Endothelial cell (in vitro differentiated cells): ENCODE results near the gene SNX1. TPM values are rescaled to one million over a fixed set of nuclear protein-coding genes. Genes with fewer than 3 reads are reported as not detected.

Source experiments
- DNase-seq: peaks from one replicate; pipeline ENCODE4 v3.0.0; 2021; ENCODE audit warnings: low spot score
- H3K27ac Mint-ChIP-seq: one replicate; pipeline ENCODE4 v1.8.0; 2021; ENCODE audit warnings: mixed read lengths, inconsistent platforms; ENCODE audit not compliant: unreplicated experiment
- H3K27me3 Mint-ChIP-seq: one replicate; pipeline ENCODE4 v1.8.0; 2021; ENCODE audit warnings: mild to moderate bottlenecking, moderate library complexity, mixed read lengths, inconsistent platforms; ENCODE audit not compliant: unreplicated experiment
- H3K36me3 Mint-ChIP-seq: one replicate; pipeline ENCODE4 v1.8.0; 2021; ENCODE audit warnings: mild to moderate bottlenecking, low read depth, mixed read lengths, inconsistent platforms; ENCODE audit not compliant: unreplicated experiment
- H3K4me1 Mint-ChIP-seq: one replicate; pipeline ENCODE4 v1.8.0; 2021; ENCODE audit warnings: mild to moderate bottlenecking, mixed read lengths, inconsistent platforms; ENCODE audit not compliant: unreplicated experiment
- H3K4me3 Mint-ChIP-seq: one replicate; pipeline ENCODE4 v1.8.0; 2021; ENCODE audit warnings: mild to moderate bottlenecking, mixed read lengths, inconsistent platforms; ENCODE audit not compliant: unreplicated experiment
- H3K9me3 Mint-ChIP-seq: one replicate; pipeline ENCODE4 v1.8.0; 2021; ENCODE audit warnings: mixed read lengths, inconsistent platforms; ENCODE audit not compliant: unreplicated experiment
- total RNA-seq: library from RNA; stranded (reverse); fragmentation: NEBNext Ultra II Directional; extraction: Animal tissue kit (Norgen Biotek cat#: 25700); gene quantifications from one replicate; pipeline ENCODE4 v1.2.1, GENCODE V29; 2021; ENCODE audit not compliant: unreplicated experiment
- TF ChIP-seq, protein P1 (sequence below): fragments of 200-600 bp; sonication (generic); IDR thresholded peaks from one replicate; pipeline ENCODE4 v1.5.0; 2021; ENCODE audit warnings: antibody characterized with exemption; ENCODE audit not compliant: unreplicated experiment

The SNX1 gene
- total RNA-seq, 1 donor from 2014 or later: 128 TPM

DNA sequence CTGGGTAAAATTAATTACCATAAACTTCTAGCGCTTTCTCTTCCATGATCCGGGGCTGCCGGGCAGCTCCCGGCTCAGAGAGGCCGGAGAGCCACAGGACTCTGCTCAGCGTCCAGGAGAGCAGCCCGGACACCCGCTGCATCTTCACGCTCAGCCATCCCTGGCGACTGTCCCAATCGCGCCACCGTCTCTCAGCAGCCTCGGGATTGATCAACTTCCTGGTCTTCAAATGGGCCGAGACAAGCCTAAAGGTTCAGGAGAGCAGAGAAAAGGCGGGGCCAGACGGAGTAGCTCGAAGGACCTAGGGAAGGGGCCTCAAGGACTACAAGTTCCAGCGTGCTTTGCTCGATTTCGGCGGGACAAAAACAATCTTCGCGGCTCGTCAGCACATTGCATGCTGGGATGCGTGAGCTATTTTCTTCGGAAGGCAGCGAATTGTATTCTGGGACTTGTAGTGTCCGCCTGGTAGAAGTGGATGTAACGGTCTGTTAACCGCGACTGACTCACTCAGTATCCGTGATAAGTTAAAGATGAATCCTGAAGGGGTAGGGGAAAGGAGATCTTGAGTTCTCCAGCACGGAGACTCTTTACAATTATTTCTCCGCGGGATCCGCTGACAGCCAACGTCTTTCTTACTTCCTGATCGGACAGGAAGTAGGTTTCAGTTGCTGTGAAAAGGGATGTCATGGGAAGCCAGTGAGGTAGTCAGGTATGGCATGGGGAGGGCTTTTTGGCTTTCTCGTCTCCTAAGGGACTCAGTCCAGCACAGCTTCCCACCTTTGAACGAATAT is 2.0 kb upstream of the SNX1 start, which contains the start of gene CIAO2A:
CIAO2A (minus strand) TSS at position 212 of the 791 bp plus-strand sequence; CDS start at position 142, 70 bp downstream.
- no peaks in the 10 kb centered on the region for H3K36me3 Mint-ChIP-seq
- DNase-seq: peak; percentile 89
- H3K27me3 Mint-ChIP-seq: peaks cover 6% of the 10 kb centered on the region
- peaks cover 60% of the 10 kb centered on the region for H3K4me1 Mint-ChIP-seq
- H3K27ac Mint-ChIP-seq: peak within 1 kb of the TSS; percentile 99
- H3K9me3 Mint-ChIP-seq: no peaks in the 10 kb centered on the region
- H3K4me3 Mint-ChIP-seq: peak within 1 kb of the TSS; percentile 99
- TF ChIP-seq, protein P1, sequence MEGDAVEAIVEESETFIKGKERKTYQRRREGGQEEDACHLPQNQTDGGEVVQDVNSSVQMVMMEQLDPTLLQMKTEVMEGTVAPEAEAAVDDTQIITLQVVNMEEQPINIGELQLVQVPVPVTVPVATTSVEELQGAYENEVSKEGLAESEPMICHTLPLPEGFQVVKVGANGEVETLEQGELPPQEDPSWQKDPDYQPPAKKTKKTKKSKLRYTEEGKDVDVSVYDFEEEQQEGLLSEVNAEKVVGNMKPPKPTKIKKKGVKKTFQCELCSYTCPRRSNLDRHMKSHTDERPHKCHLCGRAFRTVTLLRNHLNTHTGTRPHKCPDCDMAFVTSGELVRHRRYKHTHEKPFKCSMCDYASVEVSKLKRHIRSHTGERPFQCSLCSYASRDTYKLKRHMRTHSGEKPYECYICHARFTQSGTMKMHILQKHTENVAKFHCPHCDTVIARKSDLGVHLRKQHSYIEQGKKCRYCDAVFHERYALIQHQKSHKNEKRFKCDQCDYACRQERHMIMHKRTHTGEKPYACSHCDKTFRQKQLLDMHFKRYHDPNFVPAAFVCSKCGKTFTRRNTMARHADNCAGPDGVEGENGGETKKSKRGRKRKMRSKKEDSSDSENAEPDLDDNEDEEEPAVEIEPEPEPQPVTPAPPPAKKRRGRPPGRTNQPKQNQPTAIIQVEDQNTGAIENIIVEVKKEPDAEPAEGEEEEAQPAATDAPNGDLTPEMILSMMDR: no peak

DNA sequence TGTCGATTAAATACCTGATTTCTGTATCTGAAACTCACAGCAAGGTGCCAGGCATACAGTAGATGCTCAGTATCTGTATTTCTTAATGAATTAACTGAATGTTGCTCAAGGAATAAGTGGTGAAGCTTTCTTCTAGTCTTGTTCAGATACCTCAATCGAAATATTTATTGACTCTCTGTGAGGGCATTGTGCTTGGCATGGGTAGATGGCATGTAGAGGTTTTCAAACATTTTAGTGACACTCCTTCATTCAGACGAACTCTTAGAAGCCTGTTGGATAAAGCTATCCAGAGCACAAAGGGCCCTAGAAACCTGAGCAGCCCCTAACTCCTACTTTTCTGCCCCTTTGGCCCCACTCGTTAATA is 369 bp upstream of the SNX1 start:
- Mint-ChIP-seq H3K27me3 (peaks cover 4% of the 10 kb centered on the region), H3K4me3 (peak overlapping the region; percentile 99), H3K9me3 (no peaks in the 10 kb centered on the region), H3K4me1 (peaks cover 56% of the 10 kb centered on the region), H3K27ac (peak overlapping the region; percentile 78), H3K36me3 (no peaks in the 10 kb centered on the region)
- TF ChIP-seq, protein P1: no peak
- no peak for DNase-seq

DNA sequence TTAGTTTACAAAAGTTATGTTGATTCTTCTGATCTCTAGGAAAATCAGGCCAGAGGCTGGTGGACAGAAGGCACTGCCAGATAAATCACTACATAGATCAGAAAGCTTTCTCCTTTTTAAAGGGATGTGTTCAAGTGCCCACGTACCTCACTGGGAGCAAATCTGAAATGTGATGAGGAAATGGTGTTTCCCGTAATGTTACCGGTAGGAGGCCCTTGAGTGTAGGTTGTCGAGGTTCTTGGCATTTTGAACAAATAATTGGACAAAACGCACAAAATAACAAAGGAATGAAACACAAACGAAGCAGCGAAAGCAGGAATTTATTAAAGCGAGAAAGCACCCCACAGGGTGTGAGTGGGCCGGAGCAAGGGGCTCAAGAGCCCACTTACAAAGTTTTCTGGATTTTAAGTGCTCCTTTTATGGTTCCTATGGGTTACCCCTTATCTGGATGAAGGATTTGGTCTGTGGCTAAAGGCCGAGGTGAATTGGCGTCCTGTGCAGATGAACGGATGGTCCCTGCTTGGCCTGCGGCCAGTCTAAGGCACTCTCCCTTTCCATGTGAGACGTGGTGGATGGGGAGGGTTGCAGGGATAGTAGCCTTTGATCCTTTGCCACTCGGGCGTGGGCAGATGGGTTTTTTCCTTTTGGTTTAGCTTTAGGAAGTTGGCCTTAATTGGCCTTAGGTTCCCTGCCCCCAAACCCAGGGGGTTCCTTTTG is 1.0 kb downstream of the SNX1 start:
- DNase-seq: no peak

DNA sequence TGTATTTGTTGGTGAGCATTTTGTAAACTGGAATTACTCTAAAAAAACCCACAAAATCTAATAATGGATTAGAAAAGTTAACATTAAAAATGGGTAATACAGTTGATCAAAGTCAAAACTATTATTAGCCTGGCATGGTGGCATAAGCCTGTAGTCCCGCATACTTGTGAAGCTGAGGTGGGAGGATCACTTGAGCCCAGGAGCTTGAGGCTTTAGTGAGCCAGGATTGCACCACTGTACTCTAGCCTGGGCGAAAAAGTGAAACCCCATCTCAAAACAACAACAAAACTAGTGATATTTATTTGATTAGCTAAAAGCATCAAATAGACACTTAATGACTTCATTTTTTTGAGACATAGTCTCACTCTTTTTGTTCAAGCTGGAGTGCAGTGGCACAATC is 3.6 kb downstream of the SNX1 start:
- Mint-ChIP-seq H3K27me3 (peaks cover 2% of the 10 kb centered on the region), H3K36me3 (no peaks in the 10 kb centered on the region), H3K27ac (no peak overlapping the region), H3K9me3 (no peaks in the 10 kb centered on the region), H3K4me3 (no peak overlapping the region), H3K4me1 (peaks cover 27% of the 10 kb centered on the region)
- TF ChIP-seq, protein P1: no peak
- no peak for DNase-seq

More for the DNA sequence above, 1.0 kb downstream of the SNX1 start:
- peak overlapping the region; percentile 85 for H3K27ac Mint-ChIP-seq
- TF ChIP-seq, protein P1: no peak
- H3K9me3 Mint-ChIP-seq: no peaks in the 10 kb centered on the region
- peaks cover 4% of the 10 kb centered on the region for H3K27me3 Mint-ChIP-seq
- peak overlapping the region; percentile 99 for H3K4me3 Mint-ChIP-seq
- H3K36me3 Mint-ChIP-seq: no peaks in the 10 kb centered on the region
- peaks cover 52% of the 10 kb centered on the region for H3K4me1 Mint-ChIP-seq

DNA sequence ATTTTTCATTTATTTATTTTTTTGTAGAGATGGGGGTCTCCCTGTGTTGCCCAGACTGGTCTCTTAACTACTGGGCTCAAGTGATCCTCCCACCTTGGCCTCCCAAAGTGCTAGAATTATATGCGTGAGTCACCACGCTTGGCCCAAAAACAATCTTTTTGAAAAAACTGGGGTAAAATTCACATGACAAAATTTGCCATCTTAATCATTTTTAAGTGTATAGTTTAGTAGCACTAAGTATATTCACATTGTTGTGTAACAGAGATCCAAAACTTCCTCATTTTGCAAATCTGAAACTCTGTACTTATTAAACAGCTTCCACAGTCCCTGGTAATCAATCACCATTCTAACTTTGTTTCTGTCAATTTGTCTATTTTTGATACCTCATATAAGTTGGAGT is 5.2 kb downstream of the SNX1 start:
- TF ChIP-seq, protein P1: no peak
- Mint-ChIP-seq H3K4me1 (peaks cover 18% of the 10 kb centered on the region), H3K27me3 (peaks cover 1% of the 10 kb centered on the region), H3K27ac (no peak overlapping the region), H3K36me3 (no peaks in the 10 kb centered on the region), H3K9me3 (no peaks in the 10 kb centered on the region), H3K4me3 (no peak overlapping the region)
- no peak for DNase-seq
